GM21825 (cell line): ENCODE measurements around the gene NLRP5.
"Not testable (repeated sequence)": the region's sequence is repeated elsewhere in the genome, so short reads cannot be mapped to it uniquely, and the experiment has no call there.

Source experiments
- ATAC-seq: cut with Tn5 transposase; IDR thresholded peaks from one replicate; pipeline ENCODE4 v1.9.1; 2021; ENCODE audit warnings: mild to moderate bottlenecking, moderate library complexity; ENCODE audit not compliant: unreplicated experiment

NLRP5 gene

GRCh38 chr19:56098237-56098636 lies 111.7 kb downstream of the NLRP5 start:
- not testable (repeated sequence) for ATAC-seq

DNA sequence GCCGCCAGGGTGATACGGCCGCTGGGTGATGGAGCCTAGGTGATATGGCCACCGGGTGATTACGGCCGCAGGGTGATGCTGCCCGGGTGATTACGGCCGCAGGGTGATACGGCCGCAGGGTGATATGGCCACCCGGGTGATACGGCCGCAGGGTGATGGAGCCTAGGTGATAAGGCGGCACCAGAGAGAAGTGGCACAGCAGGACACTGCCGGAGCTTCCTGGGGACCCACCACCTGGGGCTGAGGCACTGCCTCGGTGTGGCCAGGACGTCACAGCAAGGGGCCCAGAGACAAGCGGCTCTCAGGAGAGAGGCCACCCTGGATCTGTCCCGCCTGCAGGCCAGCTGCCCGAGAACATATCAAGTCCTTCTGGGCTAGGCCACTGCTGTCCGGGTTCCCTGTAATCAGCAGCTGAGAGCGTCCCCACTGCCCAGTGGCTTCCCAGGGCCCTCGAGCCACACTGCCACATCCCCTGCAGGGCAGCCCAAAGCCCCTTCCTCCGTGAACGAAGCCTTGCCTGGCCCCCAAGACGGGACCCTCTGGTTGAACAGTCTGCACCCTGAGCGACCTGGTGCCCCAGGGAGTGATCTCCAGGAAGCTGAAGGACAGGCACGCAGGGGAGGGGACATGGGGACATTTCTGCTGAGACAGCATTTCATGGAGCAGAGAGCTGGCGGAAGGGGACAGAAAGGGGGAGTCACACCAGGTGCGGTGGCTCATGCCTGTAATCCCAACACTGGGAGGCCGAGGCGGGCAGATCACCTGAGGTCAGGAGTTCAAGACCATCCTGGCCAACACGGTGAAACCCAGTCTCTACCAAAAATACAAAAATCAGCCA lies 112.4 kb downstream of the NLRP5 start:
- no peak for ATAC-seq

DNA sequence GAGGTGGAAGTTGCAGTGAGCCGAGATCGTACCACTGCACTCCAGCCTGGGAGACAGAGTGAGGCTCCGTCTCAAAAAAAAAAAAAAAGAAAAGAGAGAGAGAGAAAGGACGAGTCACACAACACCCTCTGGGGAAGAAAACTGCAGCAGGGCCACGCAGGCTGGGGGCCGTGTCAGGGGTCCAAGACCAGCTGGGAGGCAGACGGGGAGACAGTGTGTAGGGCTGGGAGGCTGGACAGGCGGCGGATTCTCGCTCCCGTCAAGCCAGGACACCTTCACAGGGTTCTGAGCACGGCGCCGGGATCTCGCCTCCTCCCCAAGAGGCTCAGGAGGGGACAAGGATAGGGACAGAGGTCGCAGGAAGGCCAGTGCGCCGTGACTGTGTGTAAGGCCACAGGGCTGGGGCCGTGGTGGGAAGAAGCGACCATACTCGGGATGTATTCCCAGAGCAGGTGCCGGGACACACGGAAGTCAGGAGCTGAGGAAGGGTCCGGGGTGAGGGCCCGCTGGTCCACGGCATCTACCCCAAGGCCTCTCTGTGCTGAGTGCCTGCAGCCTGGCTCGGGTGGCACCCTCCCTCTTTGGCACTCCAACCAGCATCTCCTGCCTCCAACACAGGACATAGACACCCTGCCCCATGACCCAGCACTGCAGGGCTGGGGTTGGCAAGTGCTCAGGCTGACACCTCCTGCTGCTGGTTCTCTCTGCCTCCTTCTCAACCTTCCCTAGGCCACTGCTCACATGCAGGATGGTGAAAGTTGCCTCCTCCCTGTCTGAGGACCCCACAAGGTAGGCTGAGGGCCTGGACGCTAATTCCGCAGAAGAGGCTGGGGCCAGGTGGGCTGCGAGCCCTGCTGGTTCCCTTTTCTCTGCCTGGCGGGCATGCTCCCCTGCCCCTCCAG lies 113.3 kb downstream of the NLRP5 start:
- no peak for ATAC-seq

DNA sequence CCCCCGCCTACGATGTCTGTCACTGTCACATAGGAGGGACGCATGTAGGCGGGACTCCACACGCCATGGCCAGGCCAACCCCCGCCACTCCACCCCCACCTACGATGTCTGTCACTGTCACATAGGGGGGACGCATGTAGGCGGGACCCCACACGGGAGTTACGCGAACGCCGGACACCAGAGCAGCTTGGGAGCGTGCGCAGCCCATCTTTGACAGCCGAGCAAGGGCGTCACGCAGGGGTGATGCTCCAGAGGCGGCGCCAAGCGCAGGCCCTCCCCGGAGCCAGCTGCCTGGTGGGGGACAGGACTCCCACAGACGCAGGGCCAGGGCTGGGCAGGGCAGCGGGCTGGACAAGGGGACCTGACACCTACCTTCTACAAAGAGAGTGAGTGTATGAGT lies 114.5 kb downstream of the NLRP5 start:
- no peak for ATAC-seq

- ATAC-seq: no peak
Observed at GRCh38 chr19:56101746-56102535, 115.4 kb downstream of the NLRP5 start.

DNA sequence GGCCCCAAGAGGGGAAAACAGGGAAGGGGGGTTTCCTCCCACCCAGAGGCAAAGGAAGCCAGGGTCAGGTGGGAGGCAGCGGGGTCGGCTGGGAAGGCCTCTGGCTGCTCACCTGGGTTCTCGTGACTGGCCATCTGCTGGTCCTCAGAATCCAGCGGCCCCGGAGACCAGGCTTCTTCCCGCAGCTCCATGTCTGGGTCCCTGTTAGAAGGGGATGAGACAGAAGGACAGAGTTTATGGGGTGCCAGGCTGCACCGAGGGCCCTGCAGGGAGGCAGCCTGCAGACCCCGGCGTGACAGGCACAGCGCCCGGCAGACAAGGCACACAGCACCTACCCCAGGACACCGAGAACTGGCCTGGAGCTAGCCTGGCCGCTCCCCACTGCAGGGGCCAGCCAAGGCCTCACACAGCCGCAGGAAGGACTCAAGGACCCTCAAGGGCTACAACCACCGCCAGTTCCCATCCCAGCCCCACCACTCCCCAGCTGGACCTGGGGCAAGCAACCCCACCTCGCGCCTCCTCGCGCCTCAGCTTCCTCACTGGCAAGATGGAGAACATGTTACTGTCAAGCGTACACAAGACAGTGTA lies 116.5 kb downstream of the NLRP5 start:
- ATAC-seq: no peak

DNA sequence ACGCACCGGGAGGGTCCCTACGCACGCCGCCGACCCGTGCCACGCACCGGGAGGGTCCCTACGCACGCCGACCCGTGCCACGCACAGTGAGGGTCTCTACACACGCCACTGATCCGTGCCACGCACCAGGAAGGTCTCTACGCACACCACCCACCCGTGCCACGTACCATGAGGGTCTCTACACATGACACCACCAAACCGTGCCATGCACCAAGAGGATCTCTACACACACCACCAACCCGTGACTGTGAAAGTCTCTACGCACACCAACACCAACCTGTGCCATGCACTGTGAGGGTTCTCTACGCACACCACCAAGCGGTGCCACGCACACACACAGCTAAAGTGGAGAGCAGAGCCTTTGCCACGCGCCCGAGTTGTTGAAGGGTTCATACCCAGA lies 117.8 kb downstream of the NLRP5 start:
- ATAC-seq: no peak

DNA sequence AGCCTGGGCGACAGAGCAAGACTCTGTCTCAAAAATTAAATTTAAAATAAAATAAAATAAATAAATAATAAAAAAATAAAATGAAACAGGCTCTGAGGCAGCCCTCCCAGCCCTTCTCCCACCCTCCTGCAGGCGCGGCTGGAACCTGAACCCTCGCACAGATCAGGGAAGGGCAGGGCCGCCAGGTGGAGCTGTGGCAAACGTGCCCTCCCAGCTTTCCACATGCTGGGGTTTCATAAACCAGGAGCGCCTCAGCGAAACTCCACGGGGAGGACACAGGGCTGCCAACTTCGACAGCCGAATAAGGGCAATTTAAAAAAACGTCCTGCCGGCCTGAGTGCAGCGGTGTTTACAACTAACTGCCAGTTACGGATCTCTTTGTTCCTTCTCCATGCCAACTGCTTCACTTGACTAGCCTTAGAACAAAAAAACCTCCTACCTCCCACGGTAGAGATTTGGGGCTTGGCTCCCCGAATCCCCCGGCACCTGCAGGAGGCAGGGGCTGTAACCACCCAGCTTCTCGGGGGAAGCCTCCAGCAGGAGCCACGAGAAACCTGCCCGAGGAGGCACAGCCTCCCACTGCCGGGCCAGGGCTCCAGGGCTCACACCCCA lies 118.6 kb downstream of the NLRP5 start:
- no peak for ATAC-seq

DNA sequence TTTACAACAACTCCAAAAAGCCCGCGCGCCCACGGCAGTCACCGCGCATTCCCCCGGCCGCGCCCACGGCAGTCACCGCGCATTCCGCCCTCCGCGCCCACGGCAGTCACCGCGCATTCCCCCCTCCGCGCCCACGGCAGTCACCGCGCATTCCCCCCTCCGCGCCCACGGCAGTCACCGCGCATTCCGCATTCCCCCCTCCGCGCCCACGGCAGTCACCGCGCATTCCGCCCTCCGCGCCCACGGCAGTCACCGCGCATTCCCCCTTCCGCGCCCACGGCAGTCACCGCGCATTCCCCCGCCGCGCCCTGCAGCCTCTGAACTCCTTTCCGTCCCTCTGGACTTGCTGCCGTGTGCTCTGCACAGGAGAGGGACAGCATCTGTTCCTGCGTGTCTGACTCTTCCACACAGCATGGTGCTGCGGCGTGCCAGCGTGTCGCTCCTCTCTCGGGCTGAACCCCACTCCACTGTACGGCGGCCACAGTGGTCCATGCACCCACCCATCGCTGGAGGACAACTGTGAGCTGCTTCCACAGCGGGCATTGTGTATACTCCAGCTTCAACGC lies 119.3 kb downstream of the NLRP5 start:
- not testable (repeated sequence) for ATAC-seq

DNA sequence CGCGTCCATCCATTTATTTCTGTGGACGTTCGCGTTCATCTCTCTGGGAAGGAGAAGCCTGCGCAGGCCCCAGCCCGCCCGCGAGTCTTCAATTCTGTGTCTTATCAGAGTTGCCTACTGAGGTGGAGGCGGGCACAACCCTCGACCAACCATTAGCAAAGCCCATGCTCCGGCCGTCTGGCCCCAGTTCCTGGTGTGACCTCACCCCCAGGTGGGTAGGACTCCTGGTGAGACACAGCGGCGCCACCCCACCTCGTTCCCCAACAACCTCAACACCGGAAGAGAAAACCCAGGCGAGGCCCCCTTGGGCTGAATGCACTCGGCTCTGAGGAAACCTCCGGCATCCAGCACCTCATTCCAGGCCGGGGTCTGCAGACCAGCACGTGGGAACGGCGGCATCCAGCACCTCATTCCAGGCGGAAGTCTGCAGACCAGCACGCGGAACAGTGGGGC lies 119.8 kb downstream of the NLRP5 start:
- ATAC-seq: no peak

DNA sequence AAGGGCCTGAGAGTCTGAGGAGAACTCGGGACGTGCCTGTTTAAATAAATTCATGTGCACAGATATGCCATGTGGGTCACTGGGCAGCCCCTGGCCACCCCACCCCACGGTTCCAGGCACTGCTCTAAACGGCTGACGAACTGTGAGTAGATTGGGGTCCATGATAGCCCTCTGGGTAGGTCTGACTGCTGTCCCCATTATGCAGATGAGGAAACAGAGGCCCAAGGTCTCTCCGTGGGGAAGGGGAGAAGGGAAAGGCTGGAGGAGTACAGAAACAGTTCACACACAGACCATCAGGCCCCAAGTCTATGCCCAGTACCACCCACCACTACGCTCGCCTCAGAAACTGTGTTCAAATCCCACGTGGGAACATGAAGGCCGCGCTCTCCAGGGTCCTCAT lies 120.4 kb downstream of the NLRP5 start:
- no peak for ATAC-seq

GRCh38 chr19:56107626-56108351 lies 121.2 kb downstream of the NLRP5 start:
- ATAC-seq: no peak

DNA sequence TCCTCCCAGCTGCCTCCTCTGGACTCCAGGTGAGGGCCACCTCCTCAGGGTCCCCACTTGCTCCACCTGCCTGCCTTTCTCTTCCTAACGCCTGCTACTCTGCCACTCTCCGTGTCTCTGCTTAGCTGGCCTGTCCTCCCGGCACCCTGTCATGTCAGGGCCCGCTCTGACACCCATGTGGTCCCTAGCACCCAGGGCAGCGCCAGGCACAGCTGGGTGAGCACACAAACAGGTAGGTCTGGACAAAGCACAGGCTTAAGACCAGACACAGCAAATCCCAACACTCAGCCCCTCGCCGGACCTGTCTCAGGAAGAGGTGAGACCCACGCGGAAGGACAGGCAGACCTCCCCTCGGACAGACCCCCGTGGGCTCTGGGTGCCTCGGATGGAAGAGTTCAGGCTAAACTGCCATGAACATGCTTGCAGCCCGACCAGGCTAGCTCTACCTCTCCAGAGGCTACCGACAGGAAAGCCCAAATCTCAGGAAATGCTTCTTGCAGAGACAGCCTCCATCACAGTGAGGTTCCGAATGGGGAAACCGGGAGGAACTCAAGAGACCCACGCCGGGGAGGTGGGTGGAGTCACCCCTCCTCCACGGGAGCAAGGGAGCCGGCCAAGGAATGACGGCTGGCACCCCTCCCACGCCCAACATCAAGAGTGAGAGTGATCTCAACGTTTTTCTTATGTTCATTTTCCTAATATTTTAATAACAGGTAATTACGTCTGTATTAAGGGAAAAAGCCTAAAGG lies 122.0 kb downstream of the NLRP5 start:
- ATAC-seq: no peak

GRCh38 chr19:56109226-56109625 lies 122.7 kb downstream of the NLRP5 start:
- no peak for ATAC-seq

GRCh38 chr19:56110515-56111448 lies 124.2 kb downstream of the NLRP5 start:
- ATAC-seq: no peak
